ENCODE results near the gene SBF1.

The SBF1 gene

GRCh38 chr22:50443197-50443596, 31.6 kb downstream of the SBF1 start:
- Histone ChIP-seq H3K9ac (no peak overlapping the region), H3K4me3 (IDR thresholded peaks at IDR 0.05; ENCODE audit: insufficient read depth, low read depth, low read length) (no peak overlapping the region), H4K20me1 (ENCODE audit: insufficient read depth) (no peaks in the 10 kb centered on the region), H2AFZ (ENCODE audit: low read depth) (no peak overlapping the region), H3K36me3 (ENCODE audit: insufficient read depth) (no peaks in the 10 kb centered on the region), H3K79me2 (ENCODE audit: insufficient read depth, low read depth) (no peaks in the 10 kb centered on the region), H3K4me1 (ENCODE audit: low read depth, poor library complexity, severe bottlenecking) (no peaks in the 10 kb centered on the region), H3K27me3 (ENCODE audit: insufficient read depth, low read depth) (no peaks in the 10 kb centered on the region), H3K27ac (no peak overlapping the region), H3K4me2 (no peak overlapping the region)
- no peak for TF ChIP-seq CTCF (conservative IDR thresholded peaks at IDR 0.05; ENCODE audit: low read depth, low read length)

GRCh38 chr22:50441428-50441993, 33.3 kb downstream of the SBF1 start:
- Histone ChIP-seq H3K27ac (no peak overlapping the region), H3K9ac (no peak overlapping the region), H3K4me2 (no peak overlapping the region), H3K27me3 (ENCODE audit: insufficient read depth, low read depth) (no peaks in the 10 kb centered on the region), H3K4me1 (ENCODE audit: low read depth, poor library complexity, severe bottlenecking) (no peaks in the 10 kb centered on the region), H3K79me2 (ENCODE audit: insufficient read depth, low read depth) (no peaks in the 10 kb centered on the region), H4K20me1 (ENCODE audit: insufficient read depth) (no peaks in the 10 kb centered on the region), H3K36me3 (ENCODE audit: insufficient read depth) (no peaks in the 10 kb centered on the region), H3K4me3 (IDR thresholded peaks at IDR 0.05; ENCODE audit: insufficient read depth, low read depth, low read length) (no peak overlapping the region), H2AFZ (ENCODE audit: low read depth) (no peak overlapping the region)
- TF ChIP-seq CTCF (conservative IDR thresholded peaks at IDR 0.05; ENCODE audit: low read depth, low read length), result no peak

- Histone ChIP-seq H3K4me2 (no peak overlapping the region), H3K27ac (no peak overlapping the region), H3K79me2 (ENCODE audit: insufficient read depth, low read depth) (no peaks in the 10 kb centered on the region), H3K36me3 (ENCODE audit: insufficient read depth) (no peaks in the 10 kb centered on the region), H3K27me3 (ENCODE audit: insufficient read depth, low read depth) (no peaks in the 10 kb centered on the region), H2AFZ (ENCODE audit: low read depth) (no peak overlapping the region), H4K20me1 (ENCODE audit: insufficient read depth) (no peaks in the 10 kb centered on the region), H3K4me3 (IDR thresholded peaks at IDR 0.05; ENCODE audit: insufficient read depth, low read depth, low read length) (no peak overlapping the region), H3K9ac (no peak overlapping the region), H3K4me1 (ENCODE audit: low read depth, poor library complexity, severe bottlenecking) (no peaks in the 10 kb centered on the region)
- TF ChIP-seq CTCF (conservative IDR thresholded peaks at IDR 0.05; ENCODE audit: low read depth, low read length), result no peak
These were observed 34.1 kb downstream of the SBF1 start for GRCh38 chr22:50440544-50441249.

GRCh38 chr22:50439871-50440331, 34.9 kb downstream of the SBF1 start:
- H3K9ac ChIP-seq, result no peak overlapping the region
- no peak for TF ChIP-seq CTCF (conservative IDR thresholded peaks at IDR 0.05; ENCODE audit: low read depth, low read length)

More at GRCh38 chr22:50439871-50440331, 34.9 kb downstream of the SBF1 start:
- no peaks in the 10 kb centered on the region for H3K4me1 ChIP-seq (ENCODE audit: low read depth, poor library complexity, severe bottlenecking)
- H4K20me1 ChIP-seq (ENCODE audit: insufficient read depth), result no peaks in the 10 kb centered on the region
- no peak overlapping the region for H3K27ac ChIP-seq
- no peak overlapping the region for H2AFZ ChIP-seq (ENCODE audit: low read depth)
- no peaks in the 10 kb centered on the region for H3K79me2 ChIP-seq (ENCODE audit: insufficient read depth, low read depth)
- no peaks in the 10 kb centered on the region for H3K27me3 ChIP-seq (ENCODE audit: insufficient read depth, low read depth)
- H3K36me3 ChIP-seq (ENCODE audit: insufficient read depth), result no peaks in the 10 kb centered on the region
- no peak overlapping the region for H3K4me3 ChIP-seq (IDR thresholded peaks at IDR 0.05; ENCODE audit: insufficient read depth, low read depth, low read length)
- H3K4me2 ChIP-seq, result no peak overlapping the region

All from KMS-11 (cell line).